Kidney (tissue), 14 donors: Measurements from ENCODE around the gene WFDC2. TPM values are rescaled to one million over a fixed set of nuclear protein-coding genes. Genes with fewer than 3 reads are reported as not detected.

Experiments
- DNase-seq, 5 donors: peaks; one replicate each; pipeline ENCODE4 v3.0.0-alpha.2; 2013 to 2020
- FAIRE-seq: peaks from 2 replicates; lab custom pipeline; 2012; peaks lifted over from hg19 to GRCh38; lab: Jason Lieb, UNC
- H3K27ac ChIP-seq, 2 donors: one replicate each; pipeline ENCODE4 v1.7.0; 2013; ENCODE audit warnings: low read depth in 2 of 2, low read length in 2 of 2, inconsistent platforms in 1 of 2
- H3K27me3 ChIP-seq: one replicate; pipeline ENCODE4 v1.7.1; 2013; ENCODE audit warnings: low read length, inconsistent platforms; ENCODE audit not compliant: control insufficient read depth, insufficient read depth
- H3K36me3 ChIP-seq, 3 donors: one replicate each; pipeline versions ENCODE4 v1.7.0 to v1.7.1; 2013; ENCODE audit warnings: low read length in 3 of 3, control low read depth in 1 of 3, inconsistent platforms in 1 of 3; ENCODE audit not compliant: insufficient read depth in 3 of 3, control insufficient read depth in 2 of 3
- H3K4me1 ChIP-seq, 3 donors: one replicate each; pipeline versions ENCODE4 v1.7.0 to v1.7.1; 2013; ENCODE audit warnings: low read length in 3 of 3, inconsistent platforms in 1 of 3, low read depth in 1 of 3; ENCODE audit not compliant: control insufficient read depth in 2 of 3, insufficient read depth in 2 of 3
- H3K4me3 ChIP-seq, 3 donors: one replicate each; pipeline versions ENCODE4 v1.7.0 to v1.8.1; 2013; ENCODE audit warnings: low read length in 3 of 3, control low read depth in 1 of 3, inconsistent platforms in 1 of 3
- H3K9ac ChIP-seq, 3 donors: one replicate each; pipeline versions ENCODE4 v1.7.0 to v1.7.1; 2013; ENCODE audit warnings: low read length in 3 of 3, control low read depth in 1 of 3, inconsistent platforms in 1 of 3
- H3K9me3 ChIP-seq, 3 donors: one replicate each; pipeline versions ENCODE4 v1.7.0 to v1.7.1; 2013; ENCODE audit warnings: low read length in 3 of 3, control low read depth in 1 of 3, inconsistent platforms in 1 of 3; ENCODE audit not compliant: control insufficient read depth in 2 of 3, insufficient read depth in 1 of 3
- intact Hi-C: fragments of 100-400 bp; cut with DNase I; formaldehyde crosslinking; loops from one replicate; pipeline ENCODE4 v1.11.1; 2022
- polyA plus RNA-seq: library from polyadenylated mRNA; stranded (reverse); fragments of 350-450 nt; fragmentation: Illumina TruSeq; extraction: RNeasy Lipid Tissue Mini Kit (QIAGEN cat#74804); gene quantifications from one replicate; pipeline ENCODE4 v1.2.3, GENCODE V29; 2014; ENCODE audit warnings: low read depth, low replicate concordance; ENCODE audit not compliant: insufficient read depth
- total RNA-seq: library from RNA; stranded (reverse); fragmentation: NEBNext Ultra II Directional; extraction: Animal tissue kit (Norgen Biotek cat#: 25700); gene quantifications from one replicate; pipeline ENCODE4 v1.2.1, GENCODE V29; 2021
- TF ChIP-seq, protein P1 (sequence below): IDR thresholded peaks from 3 replicates; pipeline ENCODE4 v1.5.1; 2012; ENCODE audit warnings: mild to moderate bottlenecking, moderate library complexity, borderline replicate concordance; ENCODE audit not compliant: insufficient read depth; ENCODE audit errors: extremely low read depth
- donor health status: control.
- donor health status: control.
- donor health status: control.
- donor health status: control.
- donor health status: control.
- donor health status: DM: yes; HTN: yes; CAD: no.
- donor health status: Normal renal cell carcinoma (clear cell type).

The WFDC2 gene
- total and polyA plus RNA-seq, 2 donors from 2014 or later, result 1,908 to 2,874 TPM

DNA sequence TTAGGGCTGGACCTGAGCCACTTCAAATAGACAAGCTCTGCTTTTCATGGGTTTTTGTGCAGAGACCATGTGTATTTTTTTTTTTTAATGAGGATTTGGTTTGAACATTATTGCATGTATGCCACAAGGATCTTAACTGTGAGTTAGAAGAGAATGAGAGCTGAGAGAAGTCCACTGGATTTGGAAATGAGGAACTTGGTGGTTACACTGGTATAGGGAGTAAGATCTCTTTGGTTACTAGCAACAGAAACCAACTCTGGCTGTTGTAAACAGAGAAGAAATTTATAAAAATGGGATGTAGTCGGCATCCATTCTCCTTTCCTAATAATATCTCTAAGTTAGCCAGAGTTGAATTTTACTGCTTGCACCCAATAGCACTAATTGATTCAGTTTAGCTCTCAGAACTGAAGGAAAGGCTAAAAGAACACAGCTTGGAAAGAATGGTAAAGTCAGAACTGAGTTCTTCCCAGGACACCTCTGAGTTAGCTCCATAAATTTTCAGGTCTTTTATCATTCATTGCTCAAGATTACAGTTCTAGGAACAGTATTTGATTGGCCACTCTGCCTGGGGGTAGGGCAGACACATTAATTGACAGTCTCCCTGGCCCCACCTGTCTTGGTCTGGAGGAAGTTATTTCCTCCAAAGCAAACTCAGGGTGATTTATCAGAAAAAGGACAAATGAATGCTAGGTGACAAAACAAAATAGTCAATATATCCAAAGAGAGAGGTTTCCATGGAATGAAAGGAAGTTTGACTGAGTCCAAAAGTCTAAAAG lies 3.9 kb upstream of the WFDC2 start:
- Histone ChIP-seq H3K36me3 (no peaks in the 10 kb centered on the region), H3K27me3 (no peaks in the 10 kb centered on the region), H3K27ac (no peak overlapping the region), H3K4me1 (peaks cover 0 to 9% (median 0%) of the 10 kb centered on the region in 3 donors), H3K9me3 (no peaks in the 10 kb centered on the region), H3K4me3 (no peak overlapping the region), H3K9ac (no peak overlapping the region)
- no peak for FAIRE-seq
- no peak for DNase-seq
- intact Hi-C loops, result no loop called here
- TF ChIP-seq, protein P1, sequence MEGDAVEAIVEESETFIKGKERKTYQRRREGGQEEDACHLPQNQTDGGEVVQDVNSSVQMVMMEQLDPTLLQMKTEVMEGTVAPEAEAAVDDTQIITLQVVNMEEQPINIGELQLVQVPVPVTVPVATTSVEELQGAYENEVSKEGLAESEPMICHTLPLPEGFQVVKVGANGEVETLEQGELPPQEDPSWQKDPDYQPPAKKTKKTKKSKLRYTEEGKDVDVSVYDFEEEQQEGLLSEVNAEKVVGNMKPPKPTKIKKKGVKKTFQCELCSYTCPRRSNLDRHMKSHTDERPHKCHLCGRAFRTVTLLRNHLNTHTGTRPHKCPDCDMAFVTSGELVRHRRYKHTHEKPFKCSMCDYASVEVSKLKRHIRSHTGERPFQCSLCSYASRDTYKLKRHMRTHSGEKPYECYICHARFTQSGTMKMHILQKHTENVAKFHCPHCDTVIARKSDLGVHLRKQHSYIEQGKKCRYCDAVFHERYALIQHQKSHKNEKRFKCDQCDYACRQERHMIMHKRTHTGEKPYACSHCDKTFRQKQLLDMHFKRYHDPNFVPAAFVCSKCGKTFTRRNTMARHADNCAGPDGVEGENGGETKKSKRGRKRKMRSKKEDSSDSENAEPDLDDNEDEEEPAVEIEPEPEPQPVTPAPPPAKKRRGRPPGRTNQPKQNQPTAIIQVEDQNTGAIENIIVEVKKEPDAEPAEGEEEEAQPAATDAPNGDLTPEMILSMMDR, result no peak

DNA sequence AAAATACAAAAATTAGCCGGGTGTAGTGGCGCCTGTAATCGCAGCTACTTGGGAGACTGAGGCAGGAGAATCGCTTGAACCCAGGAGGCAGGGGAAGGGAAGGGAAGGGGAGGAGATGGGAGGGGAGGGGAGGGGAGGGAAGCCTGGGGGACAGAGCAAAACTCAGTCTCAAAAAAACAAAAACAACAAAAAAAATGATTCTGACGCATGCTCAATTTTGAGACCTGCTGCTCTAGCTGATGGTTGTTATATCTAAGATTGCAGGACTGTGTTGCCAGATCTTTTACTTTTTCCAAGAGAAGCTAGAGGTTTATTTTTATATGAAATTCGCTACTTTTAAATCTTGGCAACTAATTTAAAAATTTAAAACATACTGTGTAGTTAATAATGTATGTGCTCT lies 2.4 kb upstream of the WFDC2 start:
- H3K27me3 ChIP-seq, result no peaks in the 10 kb centered on the region
- intact Hi-C loops, result no loop called here
- no peaks in the 10 kb centered on the region for H3K36me3 ChIP-seq
- H3K9ac ChIP-seq, result no peak overlapping the region
- DNase-seq, result no peak
- H3K27ac ChIP-seq, result no peak overlapping the region
- FAIRE-seq, result no peak
- peaks cover 0 to 13% (median 0%) of the 10 kb centered on the region in 3 donors for H3K4me1 ChIP-seq
- TF ChIP-seq, protein P1, result no peak
- H3K4me3 ChIP-seq, result no peak overlapping the region
- no peaks in the 10 kb centered on the region for H3K9me3 ChIP-seq

DNA sequence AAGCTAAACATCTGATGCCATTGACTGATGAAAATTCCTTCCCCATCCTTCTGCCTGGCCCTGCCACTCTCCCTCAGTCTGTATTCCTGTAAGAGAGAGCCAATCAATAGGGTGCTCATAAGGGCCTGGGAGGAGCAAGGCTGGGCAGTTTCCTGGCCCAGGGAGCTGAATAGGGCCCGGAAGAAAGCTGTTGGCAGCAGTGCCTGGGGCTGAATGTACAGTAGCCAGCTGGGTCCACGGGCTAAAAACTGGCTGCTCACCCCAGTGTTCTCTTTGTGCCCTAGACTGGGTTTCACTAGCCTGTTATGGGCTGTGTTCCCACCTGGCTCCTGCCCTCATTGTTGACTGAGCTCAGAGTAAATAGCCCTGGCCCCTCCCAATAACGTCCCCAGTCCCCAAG lies 1.7 kb upstream of the WFDC2 start:
- no peak overlapping the region for H3K9ac ChIP-seq
- FAIRE-seq, result no peak
- H3K9me3 ChIP-seq, result no peaks in the 10 kb centered on the region
- H3K4me1 ChIP-seq, result peaks cover 0 to 13% (median 0%) of the 10 kb centered on the region in 3 donors
- H3K4me3 ChIP-seq, result no peak overlapping the region
- no peak for DNase-seq
- no peak overlapping the region for H3K27ac ChIP-seq
- H3K36me3 ChIP-seq, result no peaks in the 10 kb centered on the region
- TF ChIP-seq, protein P1, result no peak
- intact Hi-C loops, result no loop called here
- no peaks in the 10 kb centered on the region for H3K27me3 ChIP-seq
